HG03095 (cell line): ENCODE data around the gene FAT1.

Source experiments
- ATAC-seq: cut with Tn5 transposase; IDR thresholded peaks from one replicate; pipeline ENCODE4 v1.9.1; 2021; ENCODE audit warnings: moderate library complexity; ENCODE audit not compliant: unreplicated experiment

Gene FAT1

GRCh38 chr4:186724864-186725468 is 1.3 kb upstream of the FAT1 start:
- ATAC-seq: no peak

GRCh38 chr4:186724058-186724863 is 605 bp upstream of the FAT1 start:
- ATAC-seq: no peak

GRCh38 chr4:186722796-186723291 is 812 bp downstream of the FAT1 start:
- no peak for ATAC-seq

- no peak for ATAC-seq
These were observed 3.5 kb downstream of the FAT1 start for GRCh38 chr4:186719925-186720694.

- ATAC-seq: no peak
These were observed 6.1 kb downstream of the FAT1 start for GRCh38 chr4:186717556-186717955.

GRCh38 chr4:186715077-186715476 is 8.6 kb downstream of the FAT1 start:
- ATAC-seq: no peak

- ATAC-seq: no peak
These were observed 9.5 kb downstream of the FAT1 start for GRCh38 chr4:186714006-186714675.

- ATAC-seq: no peak
These were observed 11.0 kb downstream of the FAT1 start for GRCh38 chr4:186712690-186713089.

- no peak for ATAC-seq
These were observed 13.0 kb downstream of the FAT1 start for GRCh38 chr4:186710521-186711119.

GRCh38 chr4:186709517-186709916 is 14.1 kb downstream of the FAT1 start:
- no peak for ATAC-seq

- no peak for ATAC-seq
These were observed 15.1 kb downstream of the FAT1 start for GRCh38 chr4:186708554-186708953.

GRCh38 chr4:186707996-186708395 is 15.7 kb downstream of the FAT1 start:
- no peak for ATAC-seq

- no peak for ATAC-seq
These were observed 16.1 kb downstream of the FAT1 start for GRCh38 chr4:186707574-186707973.

GRCh38 chr4:186704057-186704456 is 19.6 kb downstream of the FAT1 start:
- ATAC-seq: no peak

GRCh38 chr4:186703510-186703909 is 20.1 kb downstream of the FAT1 start:
- no peak for ATAC-seq

- no peak for ATAC-seq
These were observed 20.7 kb downstream of the FAT1 start for GRCh38 chr4:186702940-186703339.

GRCh38 chr4:186702297-186702696 is 21.4 kb downstream of the FAT1 start:
- ATAC-seq: no peak

GRCh38 chr4:186701788-186702187 is 21.9 kb downstream of the FAT1 start:
- ATAC-seq: no peak

GRCh38 chr4:186701273-186701672 is 22.4 kb downstream of the FAT1 start:
- ATAC-seq: no peak

- ATAC-seq: no peak
These were observed 22.9 kb downstream of the FAT1 start for GRCh38 chr4:186700746-186701145.
